Fibroblast of peridontal ligament (primary cell): ENCODE results near the gene KRTAP12-3.
"Not testable (repeated sequence)": the region's sequence is repeated elsewhere in the genome, so short reads cannot be mapped to it uniquely, and the experiment has no call there.

Source experiments
- DNase-seq: peaks from one replicate; pipeline ENCODE4 v3.0.0-alpha.2; 2010; ENCODE audit errors: extremely low read depth

Gene KRTAP12-3

GRCh38 chr21:44627181-44627822, 30.4 kb upstream of the KRTAP12-3 start:
- DNase-seq: not testable (repeated sequence)

- not testable (repeated sequence) for DNase-seq
These were observed 29.9 kb upstream of the KRTAP12-3 start for GRCh38 chr21:44627831-44628233.

GRCh38 chr21:44628707-44629391, 28.9 kb upstream of the KRTAP12-3 start:
- DNase-seq: no peak

- no peak for DNase-seq
These were observed 27.3 kb upstream of the KRTAP12-3 start for GRCh38 chr21:44630440-44630839.

GRCh38 chr21:44632067-44632466, 25.7 kb upstream of the KRTAP12-3 start:
- no peak for DNase-seq

GRCh38 chr21:44636209-44637017, 21.3 kb upstream of the KRTAP12-3 start:
- DNase-seq: no peak

GRCh38 chr21:44637018-44637850, 20.5 kb upstream of the KRTAP12-3 start, which contains the start of gene KRTAP10-10:
Gene KRTAP10-10 (plus strand): TSS chr21:44637356. CDS start chr21:44637418, 62 bp downstream.
- DNase-seq: no peak

- not testable (repeated sequence) for DNase-seq
These were observed 19.8 kb upstream of the KRTAP12-3 start for GRCh38 chr21:44637851-44638348.

- DNase-seq: not testable (repeated sequence)
These were observed 19.0 kb upstream of the KRTAP12-3 start for GRCh38 chr21:44638506-44639330.

- no peak for DNase-seq
These were observed 18.4 kb upstream of the KRTAP12-3 start for GRCh38 chr21:44639331-44639655.

GRCh38 chr21:44640761-44641160, 17.0 kb upstream of the KRTAP12-3 start:
- no peak for DNase-seq

- DNase-seq: no peak
These were observed 13.9 kb upstream of the KRTAP12-3 start for GRCh38 chr21:44643741-44644310.

- DNase-seq: no peak
These were observed 12.9 kb upstream of the KRTAP12-3 start for GRCh38 chr21:44644878-44645277.

GRCh38 chr21:44646366-44647221, 11.1 kb upstream of the KRTAP12-3 start, which contains the start of gene KRTAP10-11:
Gene KRTAP10-11 (plus strand): TSS chr21:44646414. CDS start chr21:44646459, 45 bp downstream.
- DNase-seq: not testable (repeated sequence)

GRCh38 chr21:44647222-44647552, 10.5 kb upstream of the KRTAP12-3 start:
- no peak for DNase-seq

- no peak for DNase-seq
These were observed 9.0 kb upstream of the KRTAP12-3 start for GRCh38 chr21:44648557-44649311.

GRCh38 chr21:44649521-44650100, 8.1 kb upstream of the KRTAP12-3 start:
- DNase-seq: no peak
